Vagina (tissue), 2 donors: ENCODE results near the gene GTF3C2. TPM values are rescaled to one million over a fixed set of nuclear protein-coding genes. Genes with fewer than 3 reads are reported as not detected.

Experiments used
- DNase-seq, 2 donors: peaks; one replicate each; pipeline ENCODE4 v3.0.0-alpha.2; 2017; ENCODE audit errors: extremely low spot score in 2 of 2
- H3K27ac ChIP-seq: fragments of 200-600 bp; sonication (generic); one replicate; pipeline ENCODE4 v1.5.1; 2019
- H3K27me3 ChIP-seq: fragments of 200-600 bp; sonication (generic); one replicate; pipeline ENCODE4 v1.5.1; 2019
- H3K36me3 ChIP-seq, 2 donors: fragments of 200-600 bp; sonication (generic); one replicate each; pipeline ENCODE4 v1.5.1; 2017 to 2019
- H3K4me1 ChIP-seq: fragments of 200-600 bp; sonication (generic); one replicate; pipeline ENCODE4 v1.5.1; 2019
- H3K4me3 ChIP-seq, 2 donors: fragments of 200-600 bp; sonication (generic); 1 replicate in 1 of 2; 2 replicates in 1 of 2; pipeline ENCODE4 v1.5.1; 2016 to 2019
- H3K9me3 ChIP-seq: fragments of 200-600 bp; sonication (generic); one replicate; pipeline ENCODE4 v1.5.1; 2019
- POLR2A ChIP-seq, 2 donors: fragments of 450-650 bp; IDR thresholded peaks; one replicate each; pipeline ENCODE4 v1.6.1; 2017; ENCODE audit warnings: antibody characterized with exemption in 2 of 2, mild to moderate bottlenecking in 2 of 2, moderate library complexity in 2 of 2
- POLR2AphosphoS5 ChIP-seq, 2 donors: sonication (generic); formaldehyde crosslinking; IDR thresholded peaks; one replicate each; pipeline ENCODE4 v1.9.0; 2017; ENCODE audit warnings: antibody characterized with exemption in 2 of 2, mild to moderate bottlenecking in 2 of 2, low read depth in 1 of 2; ENCODE audit not compliant: insufficient read depth in 1 of 2
- intact Hi-C: fragments of 100-400 bp; cut with DNase I; formaldehyde crosslinking; loops from one replicate; pipeline ENCODE4 v1.15.1; 2023
- total RNA-seq: library from RNA; depleted of rRNA; stranded (reverse); fragments of >200 nt; gene quantifications from one replicate; pipeline ENCODE4 v1.2.3, GENCODE V29; 2016
- TF ChIP-seq, protein P1 (sequence below), 3 experiments: fragments of 450-650 bp in 2 of 3; fragments of 200-600 bp in 1 of 3; sonication (generic) in 1 of 3; IDR thresholded peaks; one replicate each; pipeline ENCODE4 v1.5.1; 2017 to 2019; ENCODE audit warnings: antibody characterized with exemption in 3 of 3, mild to moderate bottlenecking in 2 of 3, moderate library complexity in 2 of 3

The GTF3C2 gene
- total RNA-seq, 1 donor from 2014 or later, result 67.5 TPM

DNA sequence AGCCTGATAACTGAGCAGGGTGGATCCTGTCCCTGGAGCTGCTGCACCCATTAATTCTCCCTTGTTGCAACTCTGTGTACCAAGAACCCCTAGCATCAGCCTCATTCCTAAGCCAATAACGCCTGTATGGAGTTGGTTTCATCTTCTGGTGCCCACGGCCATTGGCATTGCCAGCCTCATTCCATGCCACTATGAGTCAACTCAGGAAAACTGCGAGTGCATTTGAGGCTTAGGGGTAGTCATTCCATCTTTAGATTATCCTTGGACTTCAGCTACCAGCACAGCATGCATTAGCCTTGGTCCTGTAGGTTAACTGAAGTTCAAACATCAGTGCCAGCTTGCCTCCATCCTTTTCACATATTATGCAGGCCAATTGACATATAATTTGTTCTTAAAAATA lies 75.7 kb downstream of the GTF3C2 start:
- intact Hi-C loops, result loop anchor here (5.0 kb wide), 1 partner anchor 184 kb away; no protein-coding TSS in a partner anchor
- Histone ChIP-seq H3K27ac (no peak overlapping the region), H3K9me3 (no peaks in the 10 kb centered on the region), H3K4me1 (no peaks in the 10 kb centered on the region), H3K4me3 (no peak overlapping the region), H3K36me3 (no peaks in the 10 kb centered on the region), H3K27me3 (no peaks in the 10 kb centered on the region)
- TF ChIP-seq POLR2A (IDR thresholded peaks at IDR 0.05) (no peak), POLR2AphosphoS5 (IDR thresholded peaks at IDR 0.05; ENCODE audit: insufficient read depth in 1 of 2, low read depth in 1 of 2) (no peak)
- TF ChIP-seq, protein P1, sequence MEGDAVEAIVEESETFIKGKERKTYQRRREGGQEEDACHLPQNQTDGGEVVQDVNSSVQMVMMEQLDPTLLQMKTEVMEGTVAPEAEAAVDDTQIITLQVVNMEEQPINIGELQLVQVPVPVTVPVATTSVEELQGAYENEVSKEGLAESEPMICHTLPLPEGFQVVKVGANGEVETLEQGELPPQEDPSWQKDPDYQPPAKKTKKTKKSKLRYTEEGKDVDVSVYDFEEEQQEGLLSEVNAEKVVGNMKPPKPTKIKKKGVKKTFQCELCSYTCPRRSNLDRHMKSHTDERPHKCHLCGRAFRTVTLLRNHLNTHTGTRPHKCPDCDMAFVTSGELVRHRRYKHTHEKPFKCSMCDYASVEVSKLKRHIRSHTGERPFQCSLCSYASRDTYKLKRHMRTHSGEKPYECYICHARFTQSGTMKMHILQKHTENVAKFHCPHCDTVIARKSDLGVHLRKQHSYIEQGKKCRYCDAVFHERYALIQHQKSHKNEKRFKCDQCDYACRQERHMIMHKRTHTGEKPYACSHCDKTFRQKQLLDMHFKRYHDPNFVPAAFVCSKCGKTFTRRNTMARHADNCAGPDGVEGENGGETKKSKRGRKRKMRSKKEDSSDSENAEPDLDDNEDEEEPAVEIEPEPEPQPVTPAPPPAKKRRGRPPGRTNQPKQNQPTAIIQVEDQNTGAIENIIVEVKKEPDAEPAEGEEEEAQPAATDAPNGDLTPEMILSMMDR (IDR thresholded peaks at IDR 0.05), result no peak
- no peak for DNase-seq

DNA sequence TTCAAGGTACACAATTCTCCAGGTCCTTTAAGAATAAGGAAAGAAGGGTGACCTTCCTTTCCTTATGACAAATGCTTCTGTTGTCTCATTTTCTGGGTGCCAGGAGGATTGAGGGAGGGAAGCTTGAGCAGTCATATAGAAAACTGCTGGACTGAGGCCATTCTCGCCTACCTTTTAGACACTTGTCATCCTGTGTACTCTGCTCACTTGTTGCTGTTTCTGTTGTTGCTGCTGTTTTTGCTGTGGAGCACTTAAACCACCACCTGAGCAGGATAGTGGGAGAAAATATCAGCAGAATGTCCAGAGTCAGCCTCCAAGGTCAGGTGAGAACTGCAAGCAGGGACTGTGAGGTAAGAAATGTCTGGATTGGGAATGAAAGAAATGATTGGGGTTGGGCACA lies 78.6 kb downstream of the GTF3C2 start:
- intact Hi-C loops, result no loop called here
- H3K36me3 ChIP-seq, result no peaks in the 10 kb centered on the region
- H3K4me1 ChIP-seq, result no peaks in the 10 kb centered on the region
- TF ChIP-seq, protein P1 (IDR thresholded peaks at IDR 0.05), result no peak
- TF ChIP-seq POLR2AphosphoS5 (IDR thresholded peaks at IDR 0.05; ENCODE audit: insufficient read depth in 1 of 2, low read depth in 1 of 2) (no peak), POLR2A (IDR thresholded peaks at IDR 0.05) (no peak)
- no peak overlapping the region for H3K27ac ChIP-seq
- H3K4me3 ChIP-seq, result no peak overlapping the region
- H3K27me3 ChIP-seq, result no peaks in the 10 kb centered on the region
- H3K9me3 ChIP-seq, result no peaks in the 10 kb centered on the region
- no peak for DNase-seq

Other genes starting within 250 kb of the GTF3C2 start
- gene CGREF1, start 237.6 kb downstream of the GTF3C2 start, total RNA-seq, result 2.2 TPM
- gene ABHD1, start 232.9 kb downstream of the GTF3C2 start, total RNA-seq, result not detected
- gene PREB, start 222.1 kb downstream of the GTF3C2 start, total RNA-seq, result 57.5 TPM
- not detected for gene PRR30, start 217.4 kb downstream of the GTF3C2 start, total RNA-seq
- 7.4 TPM for gene TCF23, start 207.8 kb downstream of the GTF3C2 start, total RNA-seq
- 150 TPM for gene ATRAID, start 144.7 kb downstream of the GTF3C2 start, total RNA-seq
- 37.3 TPM for gene SLC5A6, start 144.5 kb downstream of the GTF3C2 start, total RNA-seq
- 25.0 TPM for gene CAD, start 139.4 kb downstream of the GTF3C2 start, total RNA-seq
- gene SLC30A3, start 93.7 kb downstream of the GTF3C2 start, total RNA-seq, result 1.2 TPM
- 1.5 TPM for gene DNAJC5G, start 81.3 kb downstream of the GTF3C2 start, total RNA-seq
- 2.5 TPM for gene TRIM54, start 74.3 kb downstream of the GTF3C2 start, total RNA-seq
- 3.2 TPM for gene UCN, start 48.3 kb downstream of the GTF3C2 start, total RNA-seq
- 55.7 TPM for gene MPV17, start 33.7 kb downstream of the GTF3C2 start, total RNA-seq
- gene EIF2B4, start 13.6 kb upstream of the GTF3C2 start, total RNA-seq, result 37.1 TPM
- gene SNX17, start 13.9 kb upstream of the GTF3C2 start, total RNA-seq, result 99.2 TPM
- gene ZNF513, start 24.0 kb upstream of the GTF3C2 start, total RNA-seq, result 17.4 TPM
- 45.4 TPM for gene PPM1G, start 52.8 kb upstream of the GTF3C2 start, total RNA-seq
- 62.6 TPM for gene NRBP1, start 71.9 kb upstream of the GTF3C2 start, total RNA-seq
- 3.9 TPM for gene KRTCAP3, start 85.6 kb upstream of the GTF3C2 start, total RNA-seq
- gene IFT172, start 133.0 kb upstream of the GTF3C2 start, total RNA-seq, result 30.7 TPM
- gene FNDC4, start 138.4 kb upstream of the GTF3C2 start, total RNA-seq, result 18.2 TPM
- 0.98 TPM for gene GCKR, start 140.1 kb upstream of the GTF3C2 start, total RNA-seq
- 35.4 TPM for gene ZNF512, start 226.3 kb upstream of the GTF3C2 start, total RNA-seq